H9 (cell line): ENCODE results near the gene PMEPA1. TPM values are rescaled to one million over a fixed set of nuclear protein-coding genes. Genes with fewer than 3 reads are reported as not detected.
A peak's percentile ranks its signal among the peaks of the same experiment; 100 is the strongest.

Experiments
- DNase-seq: peaks from one replicate; pipeline ENCODE4 v3.0.0-alpha.2; 2017
- H2AFZ ChIP-seq: one replicate; pipeline ENCODE4 v1.6.1; 2013; ENCODE audit warnings: mild to moderate bottlenecking, low read length, control low read depth, moderate library complexity
- H2AK5ac ChIP-seq: 2 replicates; pipeline ENCODE4 v1.6.1; 2013; ENCODE audit warnings: low read length, control low read depth, mixed read lengths; ENCODE audit not compliant: insufficient read length
- H2BK120ac ChIP-seq: one replicate; pipeline ENCODE4 v1.6.1; 2013; ENCODE audit warnings: low read depth, mild to moderate bottlenecking, low read length, control low read depth, inconsistent platforms; ENCODE audit not compliant: poor library complexity, severe bottlenecking
- H2BK12ac ChIP-seq: 2 replicates; pipeline ENCODE4 v1.6.1; 2013; ENCODE audit warnings: low read length, control low read depth, mixed read lengths, low read depth; ENCODE audit not compliant: insufficient read length
- H2BK15ac ChIP-seq: 2 replicates; pipeline ENCODE4 v1.6.1; 2013; ENCODE audit warnings: low read depth, low read length, control low read depth
- H2BK20ac ChIP-seq: one replicate; pipeline ENCODE4 v1.6.1; 2013; ENCODE audit warnings: low read depth, mild to moderate bottlenecking, low read length, control low read depth, inconsistent platforms; ENCODE audit not compliant: poor library complexity, severe bottlenecking
- H2BK5ac ChIP-seq: 2 replicates; pipeline ENCODE4 v1.6.1; 2013; ENCODE audit warnings: low read length, control low read depth, mixed read lengths; ENCODE audit not compliant: insufficient read length
- H3K14ac ChIP-seq: 2 replicates; pipeline ENCODE4 v1.6.1; 2013; ENCODE audit warnings: low read length, control low read depth; ENCODE audit not compliant: insufficient read depth
- H3K18ac ChIP-seq: 2 replicates; pipeline ENCODE4 v1.6.1; 2013; ENCODE audit warnings: low read depth, mild to moderate bottlenecking, mixed read lengths, low read length, control low read depth; ENCODE audit not compliant: insufficient read length
- H3K23ac ChIP-seq: 2 replicates; pipeline ENCODE4 v1.6.1; 2013; ENCODE audit warnings: low read length, control low read depth, mixed read lengths, low read depth; ENCODE audit not compliant: insufficient read length
- H3K23me2 ChIP-seq: 2 replicates; pipeline ENCODE4 v1.6.1; 2013; ENCODE audit warnings: low read depth, mild to moderate bottlenecking, mixed read lengths, low read length, control low read depth; ENCODE audit not compliant: insufficient read length, poor library complexity, severe bottlenecking
- H3K27ac ChIP-seq: 2 replicates; pipeline ENCODE4 v1.5.1; 2013; ENCODE audit warnings: low read length, control low read depth, mixed read lengths, low read depth; ENCODE audit not compliant: insufficient read length
- H3K27me3 ChIP-seq: 2 replicates; pipeline ENCODE4 v1.6.1; 2013; ENCODE audit warnings: low read length, control low read depth, inconsistent platforms; ENCODE audit not compliant: insufficient read depth
- H3K4ac ChIP-seq: 2 replicates; pipeline ENCODE4 v1.6.1; 2013; ENCODE audit warnings: low read depth, mild to moderate bottlenecking, control low read depth, inconsistent platforms, low read length, moderate library complexity
- H3K4me1 ChIP-seq: 2 replicates; pipeline ENCODE4 v1.6.1; 2013; ENCODE audit warnings: low read length, control low read depth, inconsistent platforms; ENCODE audit not compliant: insufficient read depth
- H3K4me2 ChIP-seq: 2 replicates; pipeline ENCODE4 v1.6.1; 2013; ENCODE audit warnings: low read length, control low read depth, mixed read lengths; ENCODE audit not compliant: insufficient read length, insufficient read depth
- H3K56ac ChIP-seq: 2 replicates; pipeline ENCODE4 v1.6.1; 2013; ENCODE audit warnings: low read depth, mild to moderate bottlenecking, mixed read lengths, low read length, control low read depth; ENCODE audit not compliant: insufficient read length
- H3K79me1 ChIP-seq: 2 replicates; pipeline ENCODE4 v1.6.1; 2013; ENCODE audit warnings: low read depth, mild to moderate bottlenecking, moderate library complexity, low read length, control low read depth, inconsistent platforms; ENCODE audit not compliant: insufficient read depth, poor library complexity, severe bottlenecking
- H3K79me2 ChIP-seq: 2 replicates; pipeline ENCODE4 v1.6.1; 2013; ENCODE audit warnings: low read length, control low read depth, inconsistent platforms; ENCODE audit not compliant: insufficient read depth
- H3K9ac ChIP-seq: 2 replicates; pipeline ENCODE4 v1.6.1; 2013; ENCODE audit warnings: low read length, control low read depth, mixed read lengths; ENCODE audit not compliant: insufficient read length; ENCODE audit errors: extremely low read depth
- H3K9me3 ChIP-seq: one replicate; pipeline ENCODE4 v1.6.1; 2013; ENCODE audit warnings: low read depth, low read length, inconsistent platforms; ENCODE audit not compliant: control insufficient read depth
- H3T11ph ChIP-seq: one replicate; pipeline ENCODE4 v1.6.1; 2013; ENCODE audit warnings: mild to moderate bottlenecking, low read length, control low read depth, inconsistent platforms
- H4K20me1 ChIP-seq: one replicate; pipeline ENCODE4 v1.6.1; 2013; ENCODE audit not compliant: control insufficient read depth, insufficient read length, insufficient read depth
- H4K5ac ChIP-seq: 2 replicates; pipeline ENCODE4 v1.6.1; 2013; ENCODE audit warnings: low read depth, mild to moderate bottlenecking, mixed read lengths, low read length, control low read depth; ENCODE audit not compliant: insufficient read length
- H4K8ac ChIP-seq: replicated peaks from 2 replicates; pipeline ENCODE4 v1.6.1; 2013; ENCODE audit warnings: low read length, control low read depth, mixed read lengths, low read depth; ENCODE audit not compliant: insufficient read length
- H4K91ac ChIP-seq: 2 replicates; pipeline ENCODE4 v1.6.1; 2013; ENCODE audit warnings: low read depth, mild to moderate bottlenecking, moderate library complexity, mixed read lengths, low read length, control low read depth; ENCODE audit not compliant: insufficient read length
- H3K27ac Mint-ChIP-seq, 3 experiments: 2 replicates in 2 of 3; 3 replicates in 1 of 3; pipeline ENCODE4 v1.8.0; 2020 to 2021; ENCODE audit warnings: mixed read lengths in 3 of 3, mild to moderate bottlenecking in 1 of 3, moderate library complexity in 1 of 3
- H3K27me3 Mint-ChIP-seq: 2 replicates; pipeline ENCODE4 v1.8.0; 2021; ENCODE audit warnings: low read depth, mild to moderate bottlenecking, moderate library complexity, mixed read lengths
- H3K36me3 Mint-ChIP-seq, 3 experiments: 2 replicates in 2 of 3; 3 replicates in 1 of 3; pipeline ENCODE4 v1.8.0; 2020 to 2021; ENCODE audit warnings: low read depth in 3 of 3, mixed read lengths in 3 of 3; ENCODE audit not compliant: insufficient read depth in 1 of 3
- H3K4me1 Mint-ChIP-seq, 2 experiments: 2 replicates each; pipeline ENCODE4 v1.8.0; 2020; ENCODE audit warnings: mixed read lengths in 2 of 2
- H3K4me3 Mint-ChIP-seq, 2 experiments: 2 replicates in 1 of 2; 3 replicates in 1 of 2; pipeline ENCODE4 v1.8.0; 2020 to 2021; ENCODE audit warnings: mild to moderate bottlenecking in 2 of 2, mixed read lengths in 2 of 2, moderate library complexity in 1 of 2
- H3K9me3 Mint-ChIP-seq, 2 experiments: 2 replicates in 1 of 2; 3 replicates in 1 of 2; pipeline ENCODE4 v1.8.0; 2020; ENCODE audit warnings: mild to moderate bottlenecking in 2 of 2, mixed read lengths in 2 of 2, moderate library complexity in 1 of 2
- WGBS: extraction: QIAGEN DNeasy Blood & Tissue Kit; methylation state at CpG from one replicate; pipeline ENCODE4 v1.1.7; 2013; ENCODE audit warnings: missing lambda C conversion rate, low lambda C conversion rate, mixed read lengths; ENCODE audit not compliant: insufficient read length; ENCODE audit errors: extremely low coverage; 5-methylcytosine and 5-hydroxymethylcytosine counted together
- total RNA-seq: library from RNA; stranded (reverse); gene quantifications from 2 replicates; pipeline ENCODE4 v1.2.1, GENCODE V29; 2021
- TF ChIP-seq, protein P1 (sequence below): fragments of 200-600 bp; sonication (generic); conservative IDR thresholded peaks from 3 replicates; pipeline ENCODE4 v1.8.0; 2021; ENCODE audit warnings: antibody characterized with exemption, mild to moderate bottlenecking

The PMEPA1 gene
- total RNA-seq, 1 experiment from 2014 or later: 34.6 TPM

DNA sequence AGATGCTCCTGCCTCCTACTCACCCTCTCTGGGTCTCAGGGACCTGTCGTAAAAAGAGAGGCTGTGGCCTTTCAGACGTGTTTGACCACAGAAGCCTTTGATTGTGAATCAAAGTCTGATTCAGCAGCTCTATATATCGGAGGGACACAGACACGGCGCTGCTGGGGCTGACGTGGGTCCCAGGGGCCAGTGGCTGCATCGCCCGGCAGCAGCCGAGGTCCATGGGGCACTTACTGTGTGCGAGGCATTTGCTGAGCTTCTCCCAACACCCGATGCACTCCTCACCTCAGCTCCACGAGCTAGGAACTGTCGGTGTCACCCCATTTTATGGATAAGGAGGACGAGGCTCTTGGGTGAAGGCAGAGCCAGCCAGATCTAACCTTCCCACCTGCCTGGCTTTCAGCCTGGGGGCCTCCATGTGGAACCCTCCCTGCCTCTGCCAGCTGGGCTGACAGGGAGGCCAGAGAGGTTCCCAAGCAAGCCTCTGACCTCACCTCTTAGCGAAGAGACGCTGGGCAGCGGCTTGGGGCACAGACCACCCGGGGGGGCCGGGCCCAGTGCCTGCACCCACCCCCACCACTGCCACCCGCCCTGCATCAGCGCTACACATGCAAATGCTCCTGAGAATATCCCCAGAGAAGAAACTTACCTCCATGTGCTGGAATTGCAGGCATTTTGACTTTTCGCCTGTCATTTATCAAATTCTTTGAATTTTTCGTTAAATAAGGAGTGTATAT, 19.9 kb downstream of the PMEPA1 start:
- Histone ChIP-seq H2BK12ac (no peak overlapping the region), H3K27me3 (no peaks in the 10 kb centered on the region), H3K27ac (no peak overlapping the region), H2BK120ac (no peak overlapping the region), H3K79me1 (peaks cover 8% of the 10 kb centered on the region), H3K18ac (no peak overlapping the region), H3K4me2 (no peak overlapping the region), H3K23me2 (no peaks in the 10 kb centered on the region), H4K5ac (no peak overlapping the region), H3K9me3 (no peaks in the 10 kb centered on the region), H2AK5ac (no peak overlapping the region), H3K56ac (no peak overlapping the region), H4K91ac (no peak overlapping the region), H3K4ac (no peak overlapping the region), H3K4me1 (no peaks in the 10 kb centered on the region; the same call in 1 of the 2 replicates), H3T11ph (no peak overlapping the region), H2BK20ac (no peak overlapping the region), H2BK15ac (no peak overlapping the region), H3K79me2 (peaks cover 33% of the 10 kb centered on the region; the same call in 1 of the 2 replicates), H4K8ac (no peak overlapping the region), H3K9ac (no peak overlapping the region), H3K23ac (no peak overlapping the region), H3K14ac (peak overlapping the region; percentile 44), H4K20me1 (no peaks in the 10 kb centered on the region), H2BK5ac (no peak overlapping the region), H2AFZ (no peak overlapping the region)
- Mint-ChIP-seq H3K27me3 (no peaks in the 10 kb centered on the region), H3K4me1 (peaks cover 56 to 75% of the 10 kb centered on the region in 2 experiments), H3K4me3 (no peak overlapping the region), H3K27ac (no peak overlapping the region; a peak in 1 of 7 replicates), H3K9me3 (no peaks in the 10 kb centered on the region), H3K36me3 (peaks cover 0 to 4% (median 0%) of the 10 kb centered on the region in 3 experiments; a peak in 3 of 7 replicates)
- no peak for DNase-seq
- no CpG with 5 or more reads among the region's 23 CpGs for WGBS
- TF ChIP-seq, protein P1, sequence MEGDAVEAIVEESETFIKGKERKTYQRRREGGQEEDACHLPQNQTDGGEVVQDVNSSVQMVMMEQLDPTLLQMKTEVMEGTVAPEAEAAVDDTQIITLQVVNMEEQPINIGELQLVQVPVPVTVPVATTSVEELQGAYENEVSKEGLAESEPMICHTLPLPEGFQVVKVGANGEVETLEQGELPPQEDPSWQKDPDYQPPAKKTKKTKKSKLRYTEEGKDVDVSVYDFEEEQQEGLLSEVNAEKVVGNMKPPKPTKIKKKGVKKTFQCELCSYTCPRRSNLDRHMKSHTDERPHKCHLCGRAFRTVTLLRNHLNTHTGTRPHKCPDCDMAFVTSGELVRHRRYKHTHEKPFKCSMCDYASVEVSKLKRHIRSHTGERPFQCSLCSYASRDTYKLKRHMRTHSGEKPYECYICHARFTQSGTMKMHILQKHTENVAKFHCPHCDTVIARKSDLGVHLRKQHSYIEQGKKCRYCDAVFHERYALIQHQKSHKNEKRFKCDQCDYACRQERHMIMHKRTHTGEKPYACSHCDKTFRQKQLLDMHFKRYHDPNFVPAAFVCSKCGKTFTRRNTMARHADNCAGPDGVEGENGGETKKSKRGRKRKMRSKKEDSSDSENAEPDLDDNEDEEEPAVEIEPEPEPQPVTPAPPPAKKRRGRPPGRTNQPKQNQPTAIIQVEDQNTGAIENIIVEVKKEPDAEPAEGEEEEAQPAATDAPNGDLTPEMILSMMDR: no peak
